Spinal cord (tissue), 10 donors: ENCODE measurements around the gene RPS26. TPM values are rescaled to one million over a fixed set of nuclear protein-coding genes. Genes with fewer than 3 reads are reported as not detected.
"Not testable (repeated sequence)": the region's sequence is repeated elsewhere in the genome, so short reads cannot be mapped to it uniquely, and the experiment has no call there.

Experiments
- DNase-seq, 6 donors: peaks; one replicate each; pipeline versions ENCODE4 v3.0.0 to v3.0.0-alpha.2; 2013 to 2015; ENCODE audit warnings: low spot score in 6 of 6, low read depth in 4 of 6
- H3K27ac ChIP-seq: one replicate; pipeline ENCODE4 v1.5.1; 2013; ENCODE audit warnings: low read depth, low read length, control low read depth
- H3K27me3 ChIP-seq: one replicate; pipeline ENCODE4 v1.6.1; 2013; ENCODE audit warnings: low read length; ENCODE audit not compliant: control insufficient read depth, insufficient read depth
- H3K36me3 ChIP-seq: one replicate; pipeline ENCODE4 v1.6.1; 2013; ENCODE audit warnings: low read length; ENCODE audit not compliant: control insufficient read depth, insufficient read depth
- H3K4me1 ChIP-seq: one replicate; pipeline ENCODE4 v1.6.1; 2013; ENCODE audit warnings: low read length; ENCODE audit not compliant: control insufficient read depth, insufficient read depth
- H3K4me3 ChIP-seq: one replicate; pipeline ENCODE4 v1.5.1; 2013; ENCODE audit warnings: low read depth, low read length, control low read depth
- H3K9me3 ChIP-seq: one replicate; pipeline ENCODE4 v1.6.1; 2013; ENCODE audit warnings: low read length; ENCODE audit not compliant: control insufficient read depth, insufficient read depth
- WGBS: methylation state at CpG from one replicate; pipeline ENCODE4 v1.1.5; 2013; ENCODE audit warnings: missing lambda C conversion rate; ENCODE audit not compliant: insufficient coverage; 5-methylcytosine and 5-hydroxymethylcytosine counted together
- polyA plus RNA-seq, 2 donors: library from polyadenylated mRNA; unstranded; fragments of 120-200 nt; gene quantifications; one replicate each; pipeline ENCODE4 v1.2.1, GENCODE V29; 2013; ENCODE audit not compliant: insufficient read length in 2 of 2
- total RNA-seq, 2 donors: library from RNA; depleted of rRNA in 1 of 2; stranded (reverse); fragments of 120-200 nt in 1 of 2; fragments of >200 nt in 1 of 2; gene quantifications; one replicate each; pipeline versions ENCODE4 v1.2.3 to v1.2.4, GENCODE V29; 2013 to 2014
- donor health status: healthy.

The RPS26 gene
- total and polyA plus RNA-seq, 4 donors = 97.6 to 270 (median 163) TPM

- 67% methylated on average over 1 of the region's 4 CpGs for WGBS
Measured at GRCh38 chr12:56071648-56072047, 29.9 kb downstream of the RPS26 start.

GRCh38 chr12:56074396-56074795, 32.7 kb downstream of the RPS26 start:
- DNase-seq = no peak
- peaks cover 6% of the 10 kb centered on the region for H3K27me3 ChIP-seq
- WGBS = 76% methylated on average over 5 of the region's 5 CpGs
- H3K27ac ChIP-seq = no peak overlapping the region
- H3K36me3 ChIP-seq = no peaks in the 10 kb centered on the region
- peaks cover 7% of the 10 kb centered on the region for H3K4me1 ChIP-seq
- no peaks in the 10 kb centered on the region for H3K9me3 ChIP-seq
- no peak overlapping the region for H3K4me3 ChIP-seq

More at GRCh38 chr12:56071648-56072047, 29.9 kb downstream of the RPS26 start:
- no peak overlapping the region for H3K4me3 ChIP-seq
- H3K27me3 ChIP-seq = no peaks in the 10 kb centered on the region
- DNase-seq = no peak
- no peaks in the 10 kb centered on the region for H3K4me1 ChIP-seq
- H3K36me3 ChIP-seq = no peaks in the 10 kb centered on the region
- no peaks in the 10 kb centered on the region for H3K9me3 ChIP-seq
- no peak overlapping the region for H3K27ac ChIP-seq

- WGBS = 83% methylated on average over 5 of the region's 9 CpGs
- H3K9me3 ChIP-seq, H3K27ac ChIP-seq, H3K4me3 ChIP-seq, H3K36me3 ChIP-seq, DNase-seq: not testable (repeated sequence)
- Histone ChIP-seq H3K4me1 (peaks cover 35% of the 10 kb centered on the region), H3K27me3 (peaks cover 31% of the 10 kb centered on the region)
Measured at GRCh38 chr12:56077966-56078365, 36.2 kb downstream of the RPS26 start.

GRCh38 chr12:56078427-56078826, 36.7 kb downstream of the RPS26 start:
- DNase-seq = no peak
- H3K27ac ChIP-seq = peak overlapping the region; percentile 88
- H3K36me3 ChIP-seq = no peaks in the 10 kb centered on the region
- H3K4me1 ChIP-seq = peaks cover 35% of the 10 kb centered on the region
- H3K27me3 ChIP-seq = peaks cover 31% of the 10 kb centered on the region
- H3K4me3 ChIP-seq = peak overlapping the region; percentile 78
- no peaks in the 10 kb centered on the region for H3K9me3 ChIP-seq
- WGBS = no CpG with 5 or more reads among the region's 1 CpG

GRCh38 chr12:56078931-56079722, 37.4 kb downstream of the RPS26 start:
- H3K36me3 ChIP-seq = no peaks in the 10 kb centered on the region
- DNase-seq = peak in 4 of 6 donors; percentile 33 to 82 (median 54)
- H3K4me3 ChIP-seq = peak overlapping the region; percentile 78
- H3K9me3 ChIP-seq = no peaks in the 10 kb centered on the region
- H3K27me3 ChIP-seq = peaks cover 31% of the 10 kb centered on the region
- 2% methylated on average over 36 of the region's 50 CpGs for WGBS
- peaks cover 39% of the 10 kb centered on the region for H3K4me1 ChIP-seq
- H3K27ac ChIP-seq = peak overlapping the region; percentile 88

GRCh38 chr12:56079723-56080555, 38.2 kb downstream of the RPS26 start, which contains the start of gene ERBB3:
ERBB3 (plus strand) TSS chr12:56080165; CDS start chr12:56080301, 136 bp downstream.
- H3K27me3 ChIP-seq = peaks cover 31% of the 10 kb centered on the region
- under 1% methylated on average over 57 of the region's 59 CpGs for WGBS
- H3K9me3 ChIP-seq = no peaks in the 10 kb centered on the region
- peaks cover 46% of the 10 kb centered on the region for H3K4me1 ChIP-seq
- H3K4me3 ChIP-seq = peak within 1 kb of the TSS; percentile 78
- peak in 3 of 6 donors; percentile 29 to 74 (median 50) for DNase-seq
- H3K36me3 ChIP-seq = peaks cover 2% of the 10 kb centered on the region
- H3K27ac ChIP-seq = peak within 1 kb of the TSS; percentile 88

GRCh38 chr12:56080556-56081138, 38.9 kb downstream of the RPS26 start:
- Histone ChIP-seq H3K36me3 (peaks cover 7% of the 10 kb centered on the region), H3K27me3 (peaks cover 31% of the 10 kb centered on the region), H3K27ac (peak overlapping the region; percentile 88), H3K4me1 (peaks cover 49% of the 10 kb centered on the region), H3K9me3 (no peaks in the 10 kb centered on the region), H3K4me3 (peak overlapping the region; percentile 78)
- DNase-seq = no peak
- WGBS = 21% methylated on average over 11 of the region's 20 CpGs

- H3K27ac ChIP-seq = peak overlapping the region; percentile 88
- H3K36me3 ChIP-seq = peaks cover 11% of the 10 kb centered on the region
- peaks cover 31% of the 10 kb centered on the region for H3K27me3 ChIP-seq
- peak overlapping the region; percentile 78 for H3K4me3 ChIP-seq
- 31% methylated on average over 2 of the region's 6 CpGs for WGBS
- H3K4me1 ChIP-seq = peaks cover 49% of the 10 kb centered on the region
- no peaks in the 10 kb centered on the region for H3K9me3 ChIP-seq
- DNase-seq = peak in 2 of 6 donors; percentile 54 to 73
Measured at GRCh38 chr12:56081393-56082347, 40.0 kb downstream of the RPS26 start.
